Effector CD4-positive, alpha-beta T cell (primary cell): Measurements from ENCODE around the gene MOV10L1. TPM values are rescaled to one million over a fixed set of nuclear protein-coding genes. Genes with fewer than 3 reads are reported as not detected.

ENCODE experiments used
- DNase-seq: peaks from one replicate; pipeline ENCODE4 v3.0.0-alpha.2; 2020
- total RNA-seq: gene quantifications from one replicate; lab custom pipeline; 2026; lab: John Stamatoyannopoulos, UW

The MOV10L1 gene
- not detected for total RNA-seq

- no peak for DNase-seq
Measured at GRCh38 chr22:50089682-50090411, at the start of gene MOV10L1. TSS of gene MOV10L1 (plus strand) at chr22:50090006. CDS start at chr22:50090089, 83 bp downstream.

GRCh38 chr22:50040717-50041116, 49.1 kb upstream of the MOV10L1 start:
- no peak for DNase-seq

GRCh38 chr22:50041361-50042065, 48.3 kb upstream of the MOV10L1 start:
- no peak for DNase-seq

- no peak for DNase-seq
Measured at GRCh38 chr22:50044485-50045118, 45.2 kb upstream of the MOV10L1 start.

GRCh38 chr22:50045211-50046018, 44.4 kb upstream of the MOV10L1 start:
- DNase-seq = no peak

GRCh38 chr22:50046019-50046415, 43.8 kb upstream of the MOV10L1 start:
- DNase-seq = no peak

- no peak for DNase-seq
Measured at GRCh38 chr22:50046481-50047245, 43.1 kb upstream of the MOV10L1 start.

- DNase-seq = no peak
Measured at GRCh38 chr22:50047346-50047745, 42.5 kb upstream of the MOV10L1 start.

- DNase-seq = no peak
Measured at GRCh38 chr22:50048061-50048765, 41.6 kb upstream of the MOV10L1 start.

- DNase-seq = no peak
Measured at GRCh38 chr22:50048836-50049235, 41.0 kb upstream of the MOV10L1 start.

- DNase-seq = no peak
Measured at GRCh38 chr22:50049299-50050195, 40.3 kb upstream of the MOV10L1 start.

- DNase-seq = no peak
Measured at GRCh38 chr22:50051930-50052329, 37.9 kb upstream of the MOV10L1 start.

- no peak for DNase-seq
Measured at GRCh38 chr22:50053861-50054260, 35.9 kb upstream of the MOV10L1 start.

GRCh38 chr22:50056214-50056972, 33.4 kb upstream of the MOV10L1 start:
- no peak for DNase-seq

- DNase-seq = no peak
Measured at GRCh38 chr22:50057278-50058060, 32.3 kb upstream of the MOV10L1 start.

GRCh38 chr22:50058061-50058905, 31.5 kb upstream of the MOV10L1 start, which contains the start of gene TTLL8:
TSS of gene TTLL8 (minus strand) at chr22:50058298.
- DNase-seq = no peak
